Activated CD8-positive, alpha-beta T cell treated with anti-CD3 and anti-CD28 coated beads for 36 hours (primary cell): ENCODE results near the gene KAT2B. TPM values are rescaled to one million over a fixed set of nuclear protein-coding genes. Genes with fewer than 3 reads are reported as not detected.

Experiments
- ATAC-seq: fragments of 200-7000 bp; cut with Tn5 transposase; one replicate; pipeline ENCODE4 v1.10.0; 2021; ENCODE audit warnings: mild to moderate bottlenecking, moderate library complexity
- CTCF ChIA-PET: fragments of 350-600 bp; sonication (Branson Sonifier 250); formaldehyde crosslinking; loops from one replicate; lab custom pipeline; 2021; ENCODE audit warnings: antibody characterized with exemption; lab: Charles Lee
- POLR2A ChIA-PET: fragments of 350-600 bp; sonication (Branson Sonifier 250); formaldehyde crosslinking; loops from one replicate; lab custom pipeline; 2021; ENCODE audit warnings: antibody characterized with exemption; lab: Charles Lee
- DNase-seq: peaks from one replicate; pipeline ENCODE4 v3.0.0-alpha.2; 2020
- H3K27ac Mint-ChIP-seq: one replicate; pipeline ENCODE4 v1.8.0; 2021; ENCODE audit warnings: mild to moderate bottlenecking, mixed read lengths
- H3K27me3 Mint-ChIP-seq: one replicate; pipeline ENCODE4 v1.8.0; 2021; ENCODE audit warnings: mixed read lengths
- H3K36me3 Mint-ChIP-seq: one replicate; pipeline ENCODE4 v1.8.0; 2021; ENCODE audit warnings: low read depth, mixed read lengths
- H3K4me1 Mint-ChIP-seq: one replicate; pipeline ENCODE4 v1.8.0; 2021; ENCODE audit warnings: low read depth, mixed read lengths
- H3K4me3 Mint-ChIP-seq: one replicate; pipeline ENCODE4 v1.8.0; 2021; ENCODE audit warnings: mild to moderate bottlenecking, moderate library complexity, mixed read lengths
- H3K9me3 Mint-ChIP-seq: one replicate; pipeline ENCODE4 v1.8.0; 2021; ENCODE audit warnings: mixed read lengths
- intact Hi-C: fragments of 100-400 bp; cut with micrococcal nuclease; formaldehyde crosslinking; loops from one replicate; pipeline ENCODE4 v1.10.0; 2022
- microRNA-seq: library from miRNA; unstranded; fragments of <30 nt; microRNA quantifications from one replicate; pipeline ENCODE4 v1.2.0, GENCODE V29; 2022; ENCODE audit warnings: borderline microRNAs expressed, borderline replicate concordance
- total RNA-seq, 2 experiments: library from RNA; stranded (reverse); gene quantifications; one replicate each; pipeline ENCODE4 v1.2.3, GENCODE V29; 2021
- TF ChIP-seq, protein P1 (sequence below): fragments of 200-600 bp; IDR thresholded peaks from one replicate; pipeline ENCODE4 v1.8.0; 2022; ENCODE audit warnings: antibody characterized with exemption, mild to moderate bottlenecking

Gene KAT2B
- total RNA-seq, 2 experiments from 2014 or later, result 18.6 to 28.8 TPM

DNA sequence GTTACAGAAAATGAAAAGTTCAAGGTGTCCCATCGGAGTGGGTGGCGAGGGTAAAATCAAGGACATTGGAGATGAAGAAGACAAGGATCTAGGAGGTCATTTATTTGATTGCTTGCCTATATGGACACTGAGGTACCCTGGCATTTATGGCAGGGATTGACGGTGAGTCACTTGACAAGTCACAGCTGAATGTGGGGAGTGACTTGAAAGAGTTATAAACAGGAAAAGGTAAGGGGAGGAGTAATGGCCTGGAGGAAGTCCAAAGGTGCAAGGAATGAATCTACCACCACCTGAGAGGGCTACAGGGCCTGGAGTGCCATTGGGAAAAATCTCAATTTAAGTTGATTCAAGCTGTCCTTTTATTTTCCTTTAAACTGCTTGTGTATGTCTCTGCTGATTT lies 157.5 kb downstream of the KAT2B start:
- DNase-seq, result no peak
- Mint-ChIP-seq H3K9me3 (no peaks in the 10 kb centered on the region), H3K4me1 (peaks cover 3% of the 10 kb centered on the region), H3K36me3 (no peaks in the 10 kb centered on the region), H3K27me3 (no peaks in the 10 kb centered on the region), H3K4me3 (no peak overlapping the region), H3K27ac (no peak overlapping the region)
- no peak for ATAC-seq
- CTCF ChIA-PET, result no interaction called here
- intact Hi-C loops, result no loop called here
- TF ChIP-seq, protein P1, sequence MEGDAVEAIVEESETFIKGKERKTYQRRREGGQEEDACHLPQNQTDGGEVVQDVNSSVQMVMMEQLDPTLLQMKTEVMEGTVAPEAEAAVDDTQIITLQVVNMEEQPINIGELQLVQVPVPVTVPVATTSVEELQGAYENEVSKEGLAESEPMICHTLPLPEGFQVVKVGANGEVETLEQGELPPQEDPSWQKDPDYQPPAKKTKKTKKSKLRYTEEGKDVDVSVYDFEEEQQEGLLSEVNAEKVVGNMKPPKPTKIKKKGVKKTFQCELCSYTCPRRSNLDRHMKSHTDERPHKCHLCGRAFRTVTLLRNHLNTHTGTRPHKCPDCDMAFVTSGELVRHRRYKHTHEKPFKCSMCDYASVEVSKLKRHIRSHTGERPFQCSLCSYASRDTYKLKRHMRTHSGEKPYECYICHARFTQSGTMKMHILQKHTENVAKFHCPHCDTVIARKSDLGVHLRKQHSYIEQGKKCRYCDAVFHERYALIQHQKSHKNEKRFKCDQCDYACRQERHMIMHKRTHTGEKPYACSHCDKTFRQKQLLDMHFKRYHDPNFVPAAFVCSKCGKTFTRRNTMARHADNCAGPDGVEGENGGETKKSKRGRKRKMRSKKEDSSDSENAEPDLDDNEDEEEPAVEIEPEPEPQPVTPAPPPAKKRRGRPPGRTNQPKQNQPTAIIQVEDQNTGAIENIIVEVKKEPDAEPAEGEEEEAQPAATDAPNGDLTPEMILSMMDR, result no peak
- POLR2A ChIA-PET, result no interaction called here

DNA sequence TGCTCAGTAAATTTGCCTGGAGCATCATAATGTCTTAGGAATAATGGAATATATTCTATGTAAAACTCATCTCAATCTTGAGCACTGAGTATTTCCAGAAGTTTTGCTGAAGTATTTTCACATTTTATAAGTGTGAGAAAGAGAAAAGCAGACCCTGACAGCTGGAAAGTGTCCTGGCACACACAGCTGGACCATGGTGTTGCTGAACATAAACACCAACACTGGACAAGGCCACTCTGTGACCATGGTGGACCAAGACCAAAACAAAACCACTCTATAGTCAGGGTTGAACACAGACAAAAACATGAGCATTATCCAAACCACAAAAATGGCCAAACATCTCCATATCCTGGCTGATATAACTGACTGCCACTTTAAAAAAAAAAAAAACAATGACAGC lies 160.9 kb downstream of the KAT2B start:
- no peak overlapping the region for H3K27ac Mint-ChIP-seq
- intact Hi-C loops, result no loop called here
- peaks cover 3% of the 10 kb centered on the region for H3K4me1 Mint-ChIP-seq
- H3K9me3 Mint-ChIP-seq, result peaks cover 3% of the 10 kb centered on the region
- no peak overlapping the region for H3K4me3 Mint-ChIP-seq
- POLR2A ChIA-PET, result interaction anchor here (1.0 kb wide), 1 partner anchor 243 kb away, joined by 3 read pairs; no protein-coding TSS in a partner anchor
- H3K27me3 Mint-ChIP-seq, result no peaks in the 10 kb centered on the region
- TF ChIP-seq, protein P1, result no peak
- DNase-seq (no peak), ATAC-seq (no peak)
- CTCF ChIA-PET, result no interaction called here
- no peaks in the 10 kb centered on the region for H3K36me3 Mint-ChIP-seq

Small RNA genes within 50 kb of the gene (microRNA-seq; reads per million reads assigned to microRNA genes)
- not detected for gene MIR3135A

Other genes with a start within 250 kb of the KAT2B start
- gene EFHB, start 106.2 kb upstream of the KAT2B start, total RNA-seq, result under 1 TPM; 0.69 to 0.77 TPM
- 10 to 100 TPM; 54.3 to 55.8 TPM for gene RAB5A, start 93.3 kb upstream of the KAT2B start, total RNA-seq
- not detected for gene PP2D1, start 28.2 kb upstream of the KAT2B start, total RNA-seq
- gene SGO1, start 145.8 kb downstream of the KAT2B start, total RNA-seq, result 10 to 100 TPM; 25.6 to 26.5 TPM